Activated T-helper 2 cell treated with anti-CD3 and anti-CD28 coated beads, Interferon-gamma antibody, Interleukin-2, Interleukin-4, amounts not matched to agents 10 μg/mL and 5 μg/mL and 100 μg/mL, durations not matched to agents 14 hours and 24 hours and 36 hours (primary cell): ENCODE measurements around the gene ADAM11. TPM values are rescaled to one million over a fixed set of nuclear protein-coding genes. Genes with fewer than 3 reads are reported as not detected.

Experiments
- DNase-seq: peaks from one replicate; pipeline ENCODE4 v3.0.0; 2021; ENCODE audit warnings: low spot score
- H3K27ac Mint-ChIP-seq: one replicate; pipeline ENCODE4 v1.8.0; 2021; ENCODE audit warnings: mixed read lengths
- H3K27me3 Mint-ChIP-seq: one replicate; pipeline ENCODE4 v1.8.0; 2021; ENCODE audit warnings: low read depth, mixed read lengths
- H3K36me3 Mint-ChIP-seq: one replicate; pipeline ENCODE4 v1.8.0; 2021; ENCODE audit warnings: low read depth, mixed read lengths
- H3K4me1 Mint-ChIP-seq: one replicate; pipeline ENCODE4 v1.8.0; 2021; ENCODE audit warnings: low read depth, mixed read lengths
- H3K4me3 Mint-ChIP-seq: one replicate; pipeline ENCODE4 v1.8.0; 2021; ENCODE audit warnings: low read depth, mild to moderate bottlenecking, moderate library complexity, mixed read lengths
- H3K9me3 Mint-ChIP-seq: one replicate; pipeline ENCODE4 v1.8.0; 2021; ENCODE audit warnings: mixed read lengths
- intact Hi-C: fragments of 100-400 bp; cut with micrococcal nuclease; formaldehyde crosslinking; loops from one replicate; pipeline ENCODE4 v1.15.1; 2023
- total RNA-seq: library from RNA; stranded (reverse); gene quantifications from 2 replicates; pipeline ENCODE4 v1.2.3, GENCODE V29; 2022

ADAM11 gene
- total RNA-seq, 1 donor from 2014 or later: 0.09 TPM

DNA sequence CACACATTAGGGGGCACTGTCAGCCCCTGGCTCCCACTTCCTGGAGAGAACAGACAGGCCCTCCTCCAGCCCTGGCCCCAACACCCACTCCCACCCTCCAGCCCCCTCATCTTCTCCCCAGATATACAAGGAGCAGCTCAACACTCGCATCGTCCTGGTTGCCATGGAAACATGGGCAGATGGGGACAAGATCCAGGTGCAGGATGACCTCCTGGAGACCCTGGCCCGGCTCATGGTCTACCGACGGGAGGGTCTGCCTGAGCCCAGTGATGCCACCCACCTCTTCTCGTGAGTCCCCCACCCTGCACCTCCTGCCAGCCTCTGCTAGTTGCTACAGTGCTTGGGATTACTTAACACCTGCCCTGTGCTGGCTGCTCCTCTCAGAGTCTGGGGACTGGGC lies 14.4 kb downstream of the ADAM11 start:
- no peak overlapping the region for H3K27ac Mint-ChIP-seq
- no peaks in the 10 kb centered on the region for H3K9me3 Mint-ChIP-seq
- DNase-seq: no peak
- H3K4me1 Mint-ChIP-seq: peaks cover 10% of the 10 kb centered on the region
- H3K36me3 Mint-ChIP-seq: no peaks in the 10 kb centered on the region
- peaks cover 10% of the 10 kb centered on the region for H3K27me3 Mint-ChIP-seq
- intact Hi-C loops: no loop called here
- no peak overlapping the region for H3K4me3 Mint-ChIP-seq

- peaks cover 10% of the 10 kb centered on the region for H3K27me3 Mint-ChIP-seq
- peak overlapping the region; percentile 83 for H3K4me3 Mint-ChIP-seq
- DNase-seq: peak; percentile 77
- peak overlapping the region; percentile 66 for H3K27ac Mint-ChIP-seq
- no peaks in the 10 kb centered on the region for H3K9me3 Mint-ChIP-seq
- H3K4me1 Mint-ChIP-seq: peaks cover 7% of the 10 kb centered on the region
- H3K36me3 Mint-ChIP-seq: no peaks in the 10 kb centered on the region
- intact Hi-C loops: loop anchor here (1.0 to 5.0 kb wide), 4 partner anchors 53 to 358 kb away; partner anchors contain the start of gene PLCD3
Observed at GRCh38 chr17:44774271-44775135, 15.7 kb downstream of the ADAM11 start.

- no peaks in the 10 kb centered on the region for H3K9me3 Mint-ChIP-seq
- H3K4me3 Mint-ChIP-seq: peak overlapping the region; percentile 83
- peak; percentile 97 for DNase-seq
- H3K27me3 Mint-ChIP-seq: peaks cover 10% of the 10 kb centered on the region
- peaks cover 7% of the 10 kb centered on the region for H3K4me1 Mint-ChIP-seq
- no peak overlapping the region for H3K27ac Mint-ChIP-seq
- intact Hi-C loops: loop anchor here (1.0 to 5.0 kb wide), 4 partner anchors 52 to 357 kb away; partner anchors contain the start of gene PLCD3
- H3K36me3 Mint-ChIP-seq: no peaks in the 10 kb centered on the region
Observed at GRCh38 chr17:44775136-44775837, 16.5 kb downstream of the ADAM11 start.

GRCh38 chr17:44775838-44776621 lies 17.2 kb downstream of the ADAM11 start:
- DNase-seq: no peak
- intact Hi-C loops: loop anchor here (1.0 to 5.0 kb wide), 4 partner anchors 51 to 356 kb away; partner anchors contain the start of gene PLCD3
- peaks cover 7% of the 10 kb centered on the region for H3K4me1 Mint-ChIP-seq
- H3K9me3 Mint-ChIP-seq: no peaks in the 10 kb centered on the region
- H3K36me3 Mint-ChIP-seq: no peaks in the 10 kb centered on the region
- H3K27ac Mint-ChIP-seq: no peak overlapping the region
- peak overlapping the region; percentile 83 for H3K4me3 Mint-ChIP-seq
- H3K27me3 Mint-ChIP-seq: peaks cover 6% of the 10 kb centered on the region

DNA sequence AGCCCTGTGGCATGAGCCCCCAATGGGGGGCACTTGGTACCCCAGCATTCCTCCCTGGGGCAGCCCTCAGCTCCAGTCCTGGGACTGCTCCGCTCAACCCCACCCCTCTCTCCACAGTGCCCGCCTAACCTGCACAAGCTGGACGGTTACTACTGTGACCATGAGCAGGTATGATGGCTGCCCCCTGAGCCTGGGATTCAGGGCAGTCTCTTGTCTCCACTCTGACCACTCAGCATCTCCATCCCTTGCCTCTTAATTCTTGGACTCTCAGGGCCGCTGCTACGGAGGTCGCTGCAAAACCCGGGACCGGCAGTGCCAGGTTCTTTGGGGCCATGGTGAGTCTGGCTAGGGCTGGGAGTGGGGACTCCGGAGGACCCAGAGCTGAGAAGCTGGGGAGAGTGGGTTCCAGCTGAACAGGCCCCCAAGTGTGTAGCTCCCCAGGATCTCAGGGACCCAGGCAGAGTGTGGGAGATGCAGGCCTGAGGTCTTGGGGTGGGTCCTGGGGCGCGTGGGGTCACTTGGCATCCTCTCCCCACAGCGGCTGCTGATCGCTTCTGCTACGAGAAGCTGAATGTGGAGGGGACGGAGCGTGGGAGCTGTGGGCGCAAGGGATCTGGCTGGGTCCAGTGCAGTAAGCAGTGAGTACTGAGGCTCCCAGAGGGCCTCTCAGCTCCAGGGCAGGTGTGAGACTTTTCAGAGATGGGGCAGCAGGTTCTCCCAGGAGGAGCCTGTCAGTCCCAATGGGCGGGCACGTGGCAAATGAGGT lies 18.0 kb downstream of the ADAM11 start:
- H3K4me1 Mint-ChIP-seq: peaks cover 7% of the 10 kb centered on the region
- intact Hi-C loops: loop anchor here (5.0 kb wide), 2 partner anchors 50 to 355 kb away; partner anchors contain the start of gene PLCD3
- no peaks in the 10 kb centered on the region for H3K36me3 Mint-ChIP-seq

DNA sequence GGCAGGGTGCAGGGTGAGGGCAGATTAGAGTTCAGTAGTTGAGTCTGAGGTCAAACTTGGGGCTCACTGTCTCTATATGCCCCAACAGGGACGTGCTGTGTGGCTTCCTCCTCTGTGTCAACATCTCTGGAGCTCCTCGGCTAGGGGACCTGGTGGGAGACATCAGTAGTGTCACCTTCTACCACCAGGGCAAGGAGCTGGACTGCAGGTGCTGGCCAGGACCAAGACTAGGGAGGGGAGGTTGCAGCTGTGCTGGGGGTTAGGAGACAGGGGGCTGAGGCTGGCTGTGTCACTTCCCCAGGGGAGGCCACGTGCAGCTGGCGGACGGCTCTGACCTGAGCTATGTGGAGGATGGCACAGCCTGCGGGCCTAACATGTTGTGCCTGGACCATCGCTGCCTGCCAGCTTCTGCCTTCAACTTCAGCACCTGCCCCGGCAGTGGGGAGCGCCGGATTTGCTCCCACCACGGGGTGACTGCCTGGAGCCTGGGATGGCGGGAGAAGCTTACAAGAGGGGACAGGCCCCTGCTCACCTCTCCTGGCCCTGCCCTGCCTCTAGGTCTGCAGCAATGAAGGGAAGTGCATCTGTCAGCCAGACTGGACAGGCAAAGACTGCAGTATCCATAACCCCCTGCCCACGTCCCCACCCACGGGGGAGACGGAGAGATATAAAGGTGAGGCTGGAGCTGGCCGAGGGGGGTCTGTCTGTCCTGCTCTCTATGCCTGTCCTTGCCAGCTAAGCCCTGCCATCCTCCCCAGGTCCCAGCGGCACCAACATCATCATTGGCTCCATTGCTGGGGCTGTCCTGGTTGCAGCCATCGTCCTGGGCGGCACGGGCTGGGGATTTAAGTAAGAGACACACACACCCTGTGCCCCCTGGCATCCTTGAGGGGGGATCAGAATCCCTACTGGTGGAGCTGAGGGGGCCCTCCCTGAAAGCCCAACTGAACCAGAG lies 18.9 kb downstream of the ADAM11 start:
- intact Hi-C loops: loop anchor here (5.0 kb wide), 2 partner anchors 50 to 355 kb away; partner anchors contain the start of gene PLCD3
- no peaks in the 10 kb centered on the region for H3K36me3 Mint-ChIP-seq
- no peaks in the 10 kb centered on the region for H3K9me3 Mint-ChIP-seq
- no peak overlapping the region for H3K4me3 Mint-ChIP-seq
- no peak for DNase-seq
- no peak overlapping the region for H3K27ac Mint-ChIP-seq
- H3K4me1 Mint-ChIP-seq: peaks cover 7% of the 10 kb centered on the region
- peaks cover 6% of the 10 kb centered on the region for H3K27me3 Mint-ChIP-seq

More for the DNA sequence above, 18.0 kb downstream of the ADAM11 start:
- H3K4me3 Mint-ChIP-seq: peak overlapping the region; percentile 83
- H3K27ac Mint-ChIP-seq: no peak overlapping the region
- peaks cover 6% of the 10 kb centered on the region for H3K27me3 Mint-ChIP-seq
- H3K9me3 Mint-ChIP-seq: no peaks in the 10 kb centered on the region
- no peak for DNase-seq

DNA sequence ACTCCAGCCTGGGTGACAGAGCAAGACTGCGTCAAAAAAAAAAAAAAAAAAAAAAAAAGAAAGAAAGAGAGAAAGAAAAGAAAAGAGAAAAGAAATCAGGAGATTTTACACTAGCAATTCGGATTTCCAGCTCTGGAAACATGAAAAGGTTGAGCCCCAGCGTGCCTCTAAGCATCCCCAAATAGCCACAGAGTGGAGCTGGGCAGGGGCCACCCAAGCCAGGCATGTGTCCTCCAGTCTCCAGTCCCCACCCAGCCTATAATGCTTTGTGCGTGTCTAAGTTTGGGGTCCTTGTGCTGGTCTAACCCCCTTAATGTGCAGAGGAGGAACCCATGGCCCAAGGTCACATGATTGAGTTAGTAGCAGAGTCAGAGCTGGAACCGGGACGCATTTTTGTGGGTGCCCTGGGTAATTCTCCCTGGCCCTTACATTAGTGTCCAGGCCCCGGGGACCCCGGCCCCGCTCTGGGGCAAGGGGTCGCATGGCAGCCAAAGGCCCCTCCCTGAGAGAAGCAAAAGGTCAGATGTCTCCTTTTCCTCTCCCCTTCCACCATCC lies 19.9 kb downstream of the ADAM11 start:
- no peaks in the 10 kb centered on the region for H3K9me3 Mint-ChIP-seq
- no peak overlapping the region for H3K4me3 Mint-ChIP-seq
- intact Hi-C loops: loop anchor here (1.0 to 5.0 kb wide), 3 partner anchors 49 to 354 kb away; partner anchors contain the start of gene PLCD3
- H3K27ac Mint-ChIP-seq: no peak overlapping the region
- DNase-seq: no peak
- H3K27me3 Mint-ChIP-seq: peaks cover 6% of the 10 kb centered on the region
- H3K36me3 Mint-ChIP-seq: no peaks in the 10 kb centered on the region
- peaks cover 7% of the 10 kb centered on the region for H3K4me1 Mint-ChIP-seq

DNA sequence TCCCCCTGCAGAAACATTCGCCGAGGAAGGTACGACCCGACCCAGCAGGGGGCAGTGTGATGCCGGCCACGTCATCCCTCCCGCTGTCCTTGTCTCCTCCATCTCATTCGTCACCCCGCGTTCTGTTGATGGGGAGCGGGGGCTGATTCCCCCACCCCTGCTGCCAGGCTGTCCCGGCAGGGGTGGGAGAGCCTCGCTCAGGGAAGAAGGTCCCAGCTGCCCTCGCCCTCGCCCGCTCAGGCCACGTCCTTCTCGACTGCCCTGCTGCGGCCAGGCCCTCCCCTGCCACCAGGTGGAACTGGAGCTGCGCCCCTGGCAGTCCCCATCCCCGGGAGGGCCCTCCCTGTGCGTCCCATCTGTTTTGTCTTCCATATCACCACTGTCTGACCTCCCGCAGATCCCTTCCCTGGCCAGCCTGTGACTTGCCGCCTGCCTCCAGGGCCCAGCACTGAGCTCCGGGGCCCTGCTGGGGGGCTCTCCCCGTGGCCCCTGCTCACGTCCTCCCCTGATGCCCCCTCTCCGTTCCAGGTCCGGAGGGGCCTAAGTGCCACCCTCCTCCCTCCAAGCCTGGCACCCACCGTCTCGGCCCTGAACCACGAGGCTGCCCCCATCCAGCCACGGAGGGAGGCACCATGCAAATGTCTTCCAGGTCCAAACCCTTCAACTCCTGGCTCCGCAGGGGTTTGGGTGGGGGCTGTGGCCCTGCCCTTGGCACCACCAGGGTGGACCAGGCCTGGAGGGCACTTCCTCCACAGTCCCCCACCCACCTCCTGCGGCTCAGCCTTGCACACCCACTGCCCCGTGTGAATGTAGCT lies 20.6 kb downstream of the ADAM11 start:
- Mint-ChIP-seq H3K27me3 (peaks cover 6% of the 10 kb centered on the region), H3K9me3 (no peaks in the 10 kb centered on the region), H3K4me1 (peaks cover 7% of the 10 kb centered on the region), H3K27ac (no peak overlapping the region), H3K4me3 (peak overlapping the region; percentile 47), H3K36me3 (no peaks in the 10 kb centered on the region)
- intact Hi-C loops: loop anchor here (1.0 to 5.0 kb wide), 3 partner anchors 48 to 353 kb away; partner anchors contain the start of gene PLCD3
- peak; percentile 78 for DNase-seq

DNA sequence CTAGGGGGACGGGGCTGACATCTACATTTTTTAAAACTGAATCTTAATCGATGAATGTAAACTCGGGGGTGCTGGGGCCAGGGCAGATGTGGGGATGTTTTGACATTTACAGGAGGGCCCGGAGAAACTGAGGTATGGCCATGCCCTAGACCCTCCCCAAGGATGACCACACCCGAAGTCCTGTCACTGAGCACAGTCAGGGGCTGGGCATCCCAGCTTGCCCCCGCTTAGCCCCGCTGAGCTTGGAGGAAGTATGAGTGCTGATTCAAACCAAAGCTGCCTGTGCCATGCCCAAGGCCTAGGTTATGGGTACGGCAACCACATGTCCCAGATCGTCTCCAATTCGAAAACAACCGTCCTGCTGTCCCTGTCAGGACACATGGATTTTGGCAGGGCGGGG lies 21.4 kb downstream of the ADAM11 start:
- H3K4me1 Mint-ChIP-seq: peaks cover 4% of the 10 kb centered on the region
- no peak for DNase-seq
- H3K4me3 Mint-ChIP-seq: no peak overlapping the region
- H3K9me3 Mint-ChIP-seq: no peaks in the 10 kb centered on the region
- peaks cover 6% of the 10 kb centered on the region for H3K27me3 Mint-ChIP-seq
- no peak overlapping the region for H3K27ac Mint-ChIP-seq
- H3K36me3 Mint-ChIP-seq: no peaks in the 10 kb centered on the region
- intact Hi-C loops: no loop called here

GRCh38 chr17:44780845-44781480 lies 22.2 kb downstream of the ADAM11 start:
- no peaks in the 10 kb centered on the region for H3K36me3 Mint-ChIP-seq
- H3K27me3 Mint-ChIP-seq: peaks cover 6% of the 10 kb centered on the region
- intact Hi-C loops: no loop called here
- no peak overlapping the region for H3K27ac Mint-ChIP-seq
- H3K9me3 Mint-ChIP-seq: no peaks in the 10 kb centered on the region
- no peak for DNase-seq
- no peak overlapping the region for H3K4me3 Mint-ChIP-seq
- H3K4me1 Mint-ChIP-seq: peaks cover 4% of the 10 kb centered on the region
